Fibroblast of lung (primary cell): ENCODE measurements around the gene JMJD7. TPM values are rescaled to one million over a fixed set of nuclear protein-coding genes. Genes with fewer than 3 reads are reported as not detected.

Source experiments
- DNase-seq, 2 donors: peaks; one replicate each; pipeline versions ENCODE4 v3.0.0 to v3.0.0-alpha.2; 2010; ENCODE audit warnings: low read depth in 2 of 2
- H2AFZ ChIP-seq: 2 replicates; pipeline ENCODE4 v1.5.1; 2012; ENCODE audit warnings: low read length, control low read depth, inconsistent platforms
- H3K27ac ChIP-seq: 2 replicates; pipeline ENCODE4 v1.5.1; 2011; ENCODE audit warnings: low read length, control low read depth; ENCODE audit not compliant: insufficient read depth
- H3K27me3 ChIP-seq: 2 replicates; pipeline ENCODE4 v1.5.1; 2011; ENCODE audit warnings: mild to moderate bottlenecking, low read length; ENCODE audit not compliant: control insufficient read depth, insufficient read depth
- H3K36me3 ChIP-seq: 2 replicates; pipeline ENCODE4 v1.5.1; 2011; ENCODE audit warnings: low read length; ENCODE audit not compliant: control insufficient read depth, insufficient read depth
- H3K4me1 ChIP-seq: 2 replicates; pipeline ENCODE4 v1.5.1; 2011; ENCODE audit warnings: low read length; ENCODE audit not compliant: control insufficient read depth, insufficient read depth; ENCODE audit errors: extremely low read depth
- H3K4me2 ChIP-seq: 2 replicates; pipeline ENCODE4 v1.5.1; 2011; ENCODE audit warnings: low read length, control low read depth; ENCODE audit not compliant: insufficient read depth; ENCODE audit errors: extremely low read depth
- H3K4me3 ChIP-seq, 4 experiments: fragments of 200-600 bp in 1 of 4; sonication (generic) in 1 of 4; replicated peaks in 1 of 4; 2 replicates each; pipeline ENCODE4 v1.5.1; 2011 to 2016; ENCODE audit warnings: low read length in 4 of 4, low read depth in 3 of 4, mild to moderate bottlenecking in 3 of 4, control low read depth in 2 of 4, inconsistent platforms in 1 of 4, mixed read lengths in 1 of 4; ENCODE audit not compliant: insufficient read depth in 1 of 4; ENCODE audit errors: control extremely low read depth in 1 of 4
- H3K79me2 ChIP-seq: 2 replicates; pipeline ENCODE4 v1.5.1; 2012; ENCODE audit warnings: mild to moderate bottlenecking, low read length, inconsistent platforms; ENCODE audit not compliant: control insufficient read depth, insufficient read depth
- H3K9ac ChIP-seq: 2 replicates; pipeline ENCODE4 v1.5.1; 2011; ENCODE audit warnings: mild to moderate bottlenecking, low read length, control low read depth; ENCODE audit not compliant: insufficient read depth
- H3K9me3 ChIP-seq: 2 replicates; pipeline ENCODE4 v1.5.1; 2012; ENCODE audit warnings: low read depth, low read length; ENCODE audit not compliant: control insufficient read depth, insufficient read depth
- H4K20me1 ChIP-seq: 2 replicates; pipeline ENCODE4 v1.5.1; 2011; ENCODE audit warnings: low read length; ENCODE audit not compliant: control insufficient read depth, insufficient read depth; ENCODE audit errors: extremely low read depth
- EZH2 ChIP-seq: IDR thresholded peaks from 2 replicates; pipeline ENCODE4 v1.5.1; 2012; ENCODE audit warnings: low read length, control low read depth, mild to moderate bottlenecking; ENCODE audit errors: missing control alignments
- polyA plus RNA-seq, 2 donors: library from polyadenylated mRNA; depleted of rRNA in 1 of 2; stranded (reverse) in 1 of 2; unstranded in 1 of 2; fragments of >200 nt; gene quantifications; 2 replicates each; pipeline ENCODE4 v1.2.1, GENCODE V29; 2011 to 2012; ENCODE audit warnings: missing spikeins in 1 of 2
- total RNA-seq: library from RNA; depleted of rRNA; stranded (reverse); fragments of >200 nt; gene quantifications from 2 replicates; pipeline ENCODE4 v1.2.1, GENCODE V29; 2014
- TF ChIP-seq, protein P1 (sequence below), 2 donors: IDR thresholded peaks in 1 of 2; conservative IDR thresholded peaks in 1 of 2; 1 replicate in 1 of 2; 2 replicates in 1 of 2; pipeline ENCODE4 v1.5.1; 2011 to 2012; ENCODE audit warnings: low read length in 2 of 2, control low read depth in 1 of 2, inconsistent platforms in 1 of 2, low read depth in 1 of 2, mild to moderate bottlenecking in 1 of 2

The JMJD7 gene
- total and polyA plus RNA-seq, 2 donors (not counting 1 experiment from before 2014, with no cell fraction given): 2.2 to 4.0 TPM

DNA sequence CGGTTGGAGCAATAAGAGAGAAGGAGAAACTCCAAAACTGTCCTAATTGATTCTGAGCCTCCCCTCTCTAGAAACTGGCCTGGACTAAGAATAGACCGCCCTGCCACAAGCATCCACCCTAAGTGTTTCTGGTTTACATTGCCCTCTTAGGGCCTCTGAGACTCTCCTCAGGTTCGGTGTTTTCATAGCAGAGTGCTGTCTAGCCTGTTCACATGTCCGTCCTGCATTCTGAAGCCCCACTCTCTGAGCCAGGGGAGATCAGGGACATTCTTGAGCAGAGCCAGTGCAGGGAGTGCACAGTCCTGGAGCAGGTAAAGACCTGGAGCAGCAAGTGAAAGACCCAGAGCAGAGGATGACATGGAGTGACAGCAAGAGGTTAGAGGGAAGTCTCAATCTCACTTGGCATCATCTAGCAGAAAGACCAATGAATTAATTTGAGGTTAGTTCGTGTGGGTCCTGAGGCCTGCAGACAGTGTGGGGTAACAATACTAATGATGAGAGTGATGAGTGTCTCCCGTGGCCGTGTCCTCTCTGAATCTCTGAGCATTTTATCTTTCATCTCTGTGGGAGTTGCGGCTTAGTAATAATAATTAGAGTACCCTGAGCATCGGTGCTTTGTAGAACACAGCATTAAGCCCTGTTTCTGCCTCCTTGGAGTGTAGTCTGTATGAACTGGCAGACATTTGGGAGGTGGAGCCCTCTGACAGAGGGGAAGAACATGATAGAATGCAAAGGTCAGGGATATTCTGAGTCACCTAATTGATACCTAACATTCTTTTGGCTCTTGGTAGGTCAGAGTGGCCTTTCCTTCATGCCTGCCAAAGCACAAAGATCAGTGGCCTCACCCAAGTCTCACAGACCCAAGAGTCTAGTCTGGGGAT, 29.0 kb upstream of the JMJD7 start:
- peak in 1 of 2 donors; percentile 20 for DNase-seq
- TF ChIP-seq, protein P1, sequence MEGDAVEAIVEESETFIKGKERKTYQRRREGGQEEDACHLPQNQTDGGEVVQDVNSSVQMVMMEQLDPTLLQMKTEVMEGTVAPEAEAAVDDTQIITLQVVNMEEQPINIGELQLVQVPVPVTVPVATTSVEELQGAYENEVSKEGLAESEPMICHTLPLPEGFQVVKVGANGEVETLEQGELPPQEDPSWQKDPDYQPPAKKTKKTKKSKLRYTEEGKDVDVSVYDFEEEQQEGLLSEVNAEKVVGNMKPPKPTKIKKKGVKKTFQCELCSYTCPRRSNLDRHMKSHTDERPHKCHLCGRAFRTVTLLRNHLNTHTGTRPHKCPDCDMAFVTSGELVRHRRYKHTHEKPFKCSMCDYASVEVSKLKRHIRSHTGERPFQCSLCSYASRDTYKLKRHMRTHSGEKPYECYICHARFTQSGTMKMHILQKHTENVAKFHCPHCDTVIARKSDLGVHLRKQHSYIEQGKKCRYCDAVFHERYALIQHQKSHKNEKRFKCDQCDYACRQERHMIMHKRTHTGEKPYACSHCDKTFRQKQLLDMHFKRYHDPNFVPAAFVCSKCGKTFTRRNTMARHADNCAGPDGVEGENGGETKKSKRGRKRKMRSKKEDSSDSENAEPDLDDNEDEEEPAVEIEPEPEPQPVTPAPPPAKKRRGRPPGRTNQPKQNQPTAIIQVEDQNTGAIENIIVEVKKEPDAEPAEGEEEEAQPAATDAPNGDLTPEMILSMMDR (conservative IDR thresholded peaks at IDR 0.05 in 1 of 2, IDR thresholded peaks at IDR 0.05 in 1 of 2; ENCODE audit: low read depth in 1 of 2, low read length in 2 of 2): no peak
- TF ChIP-seq EZH2: no peak
- H3K4me3 ChIP-seq: no peak overlapping the region
- no peaks in the 10 kb centered on the region for H3K9me3 ChIP-seq
- no peak overlapping the region for H3K4me2 ChIP-seq
- peaks cover 10% of the 10 kb centered on the region for H3K4me1 ChIP-seq
- H4K20me1 ChIP-seq: no peaks in the 10 kb centered on the region
- no peak overlapping the region for H3K27ac ChIP-seq
- H3K9ac ChIP-seq: no peak overlapping the region
- H3K79me2 ChIP-seq: peaks cover 8% of the 10 kb centered on the region
- H2AFZ ChIP-seq: no peak overlapping the region
- no peaks in the 10 kb centered on the region for H3K27me3 ChIP-seq
- H3K36me3 ChIP-seq: no peaks in the 10 kb centered on the region

DNA sequence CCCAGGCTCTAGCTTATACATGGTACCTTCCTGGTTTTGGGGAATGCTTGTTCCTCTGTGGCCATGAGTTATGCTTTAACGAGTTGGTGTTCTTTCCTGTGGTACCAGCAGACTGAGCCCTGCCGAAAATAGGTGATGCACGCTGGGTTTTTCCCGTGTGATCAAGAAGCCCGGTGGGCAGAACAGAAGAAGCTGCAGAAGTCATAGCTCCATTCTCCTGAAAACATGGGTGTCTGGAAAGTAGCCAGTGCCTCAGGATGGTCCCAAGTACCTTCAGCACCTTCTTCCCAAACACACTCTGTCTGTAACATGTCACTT, 28.4 kb upstream of the JMJD7 start:
- H3K4me2 ChIP-seq: no peak overlapping the region

DNA sequence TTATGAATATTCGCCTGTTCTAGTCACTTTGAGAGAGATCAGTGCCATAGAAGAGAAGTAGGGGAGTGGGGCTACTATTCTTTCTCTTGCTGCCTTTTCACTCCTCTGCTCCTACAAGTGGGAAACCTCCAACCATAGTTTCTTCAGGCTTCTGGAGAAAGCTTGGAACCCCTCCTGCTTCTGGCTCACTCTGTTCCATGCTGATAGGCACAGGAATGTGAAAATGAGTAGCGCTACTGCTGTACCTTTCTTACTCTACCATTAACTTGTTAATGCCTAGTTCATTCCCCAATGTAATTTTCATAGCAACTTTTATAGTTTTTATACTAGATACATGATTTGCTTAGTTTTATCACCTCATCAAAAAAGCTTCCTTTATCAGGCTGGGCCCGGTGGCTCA, 26.7 kb upstream of the JMJD7 start:
- H4K20me1 ChIP-seq: no peaks in the 10 kb centered on the region
- no peak for DNase-seq
- no peak overlapping the region for H3K4me3 ChIP-seq
- H3K27me3 ChIP-seq: no peaks in the 10 kb centered on the region
- H3K36me3 ChIP-seq: peaks cover 2% of the 10 kb centered on the region
- no peak overlapping the region for H3K9ac ChIP-seq
- peaks cover 8% of the 10 kb centered on the region for H3K4me1 ChIP-seq
- H3K9me3 ChIP-seq: no peaks in the 10 kb centered on the region
- H2AFZ ChIP-seq: no peak overlapping the region
- no peak overlapping the region for H3K27ac ChIP-seq
- H3K4me2 ChIP-seq: no peak overlapping the region
- TF ChIP-seq, protein P1 (conservative IDR thresholded peaks at IDR 0.05 in 1 of 2, IDR thresholded peaks at IDR 0.05 in 1 of 2; ENCODE audit: low read depth in 1 of 2, low read length in 2 of 2): no peak
- no peak for TF ChIP-seq EZH2
- H3K79me2 ChIP-seq: peaks cover 5% of the 10 kb centered on the region

More for the DNA sequence above, 28.4 kb upstream of the JMJD7 start:
- Histone ChIP-seq H3K79me2 (peaks cover 7% of the 10 kb centered on the region), H3K9ac (no peak overlapping the region), H4K20me1 (no peaks in the 10 kb centered on the region), H3K36me3 (no peaks in the 10 kb centered on the region), H3K4me1 (peaks cover 10% of the 10 kb centered on the region), H3K9me3 (no peaks in the 10 kb centered on the region), H3K27ac (no peak overlapping the region), H2AFZ (no peak overlapping the region), H3K27me3 (no peaks in the 10 kb centered on the region), H3K4me3 (no peak overlapping the region)
- TF ChIP-seq, protein P1 (conservative IDR thresholded peaks at IDR 0.05 in 1 of 2, IDR thresholded peaks at IDR 0.05 in 1 of 2; ENCODE audit: low read depth in 1 of 2, low read length in 2 of 2): no peak
- TF ChIP-seq EZH2: no peak
- DNase-seq: no peak
